GM18909 (cell line): ENCODE results near the gene SYNDIG1.
"Not testable (repeated sequence)": the region's sequence is repeated elsewhere in the genome, so short reads cannot be mapped to it uniquely, and the experiment has no call there.

ENCODE experiments used
- ATAC-seq: cut with Tn5 transposase; IDR thresholded peaks from one replicate; pipeline ENCODE4 v1.9.1; 2021; ENCODE audit warnings: mild to moderate bottlenecking; ENCODE audit not compliant: unreplicated experiment, poor library complexity

Gene SYNDIG1

GRCh38 chr20:24620937-24621519 is 151.6 kb downstream of the SYNDIG1 start:
- no peak for ATAC-seq

- no peak for ATAC-seq
Measured at GRCh38 chr20:24622856-24623255, 153.4 kb downstream of the SYNDIG1 start.

GRCh38 chr20:24626141-24626540 is 156.7 kb downstream of the SYNDIG1 start:
- ATAC-seq = not testable (repeated sequence)

- no peak for ATAC-seq
Measured at GRCh38 chr20:24627291-24627690, 157.9 kb downstream of the SYNDIG1 start.

GRCh38 chr20:24627926-24628325 is 158.5 kb downstream of the SYNDIG1 start:
- no peak for ATAC-seq

- ATAC-seq = no peak
Measured at GRCh38 chr20:24628985-24629384, 159.6 kb downstream of the SYNDIG1 start.

- ATAC-seq = no peak
Measured at GRCh38 chr20:24629668-24630067, 160.2 kb downstream of the SYNDIG1 start.

- no peak for ATAC-seq
Measured at GRCh38 chr20:24630486-24631172, 161.2 kb downstream of the SYNDIG1 start.

- ATAC-seq = no peak
Measured at GRCh38 chr20:24631173-24631505, 161.7 kb downstream of the SYNDIG1 start.

- ATAC-seq = no peak
Measured at GRCh38 chr20:24632581-24632980, 163.2 kb downstream of the SYNDIG1 start.

GRCh38 chr20:24633026-24633425 is 163.6 kb downstream of the SYNDIG1 start:
- no peak for ATAC-seq

- ATAC-seq = no peak
Measured at GRCh38 chr20:24633521-24633920, 164.1 kb downstream of the SYNDIG1 start.

- ATAC-seq = no peak
Measured at GRCh38 chr20:24634855-24635254, 165.4 kb downstream of the SYNDIG1 start.

GRCh38 chr20:24636626-24637025 is 167.2 kb downstream of the SYNDIG1 start:
- no peak for ATAC-seq

GRCh38 chr20:24637087-24637486 is 167.7 kb downstream of the SYNDIG1 start:
- ATAC-seq = no peak

GRCh38 chr20:24637941-24638340 is 168.5 kb downstream of the SYNDIG1 start:
- ATAC-seq = no peak

- ATAC-seq = no peak
Measured at GRCh38 chr20:24638591-24639548, 169.4 kb downstream of the SYNDIG1 start.

- ATAC-seq = no peak
Measured at GRCh38 chr20:24640276-24640675, 170.8 kb downstream of the SYNDIG1 start.

GRCh38 chr20:24640686-24641085 is 171.3 kb downstream of the SYNDIG1 start:
- ATAC-seq = no peak

GRCh38 chr20:24643731-24644626 is 174.6 kb downstream of the SYNDIG1 start:
- ATAC-seq = no peak
